ENCODE measurements around the gene CPNE2.

- no peak for TF ChIP-seq CTCF (IDR thresholded peaks at IDR 0.05 in 2 of 3, conservative IDR thresholded peaks at IDR 0.05 in 1 of 3; ENCODE audit: control insufficient read depth in 2 of 3, extremely low read depth in 1 of 3, insufficient read depth in 1 of 3, low read depth in 3 of 3, low read length in 3 of 3)
- TF ChIP-seq SRF (IDR thresholded peaks at IDR 0.05; ENCODE audit: low read depth in 2 of 2, low read length in 2 of 2) = no peak
- TF ChIP-seq ATF2 (IDR thresholded peaks at IDR 0.05; ENCODE audit: low read length) = no peak
- no peak for TF ChIP-seq EZH2 (IDR thresholded peaks at IDR 0.05; ENCODE audit: borderline replicate concordance, control insufficient read depth, low read depth, low read length)
- no peak for TF ChIP-seq RAD21 (IDR thresholded peaks at IDR 0.05; ENCODE audit: insufficient read depth, low read depth, low read length)
- TF ChIP-seq SIN3A (IDR thresholded peaks at IDR 0.05; ENCODE audit: low read depth, low read length) = no peak
- no peak for TF ChIP-seq CEBPB (IDR thresholded peaks at IDR 0.05; ENCODE audit: borderline replicate concordance in 1 of 2, low read depth in 2 of 2, low read length in 2 of 2)
Observed at GRCh38 chr16:57082664-57083063, 9.7 kb upstream of the CPNE2 start.
